COR-L47 (cell line): ENCODE measurements around the gene CAST.

Source experiments
- DNase-seq: peaks from one replicate; lab custom pipeline; 2025; lab: John Stamatoyannopoulos, UW

Gene CAST

GRCh38 chr5:96745025-96745424 lies 82.8 kb downstream of the CAST start:
- DNase-seq: no peak

GRCh38 chr5:96745844-96746531 lies 83.8 kb downstream of the CAST start:
- peak; percentile 13 for DNase-seq

GRCh38 chr5:96747720-96748119 lies 85.5 kb downstream of the CAST start:
- DNase-seq: no peak

DNA sequence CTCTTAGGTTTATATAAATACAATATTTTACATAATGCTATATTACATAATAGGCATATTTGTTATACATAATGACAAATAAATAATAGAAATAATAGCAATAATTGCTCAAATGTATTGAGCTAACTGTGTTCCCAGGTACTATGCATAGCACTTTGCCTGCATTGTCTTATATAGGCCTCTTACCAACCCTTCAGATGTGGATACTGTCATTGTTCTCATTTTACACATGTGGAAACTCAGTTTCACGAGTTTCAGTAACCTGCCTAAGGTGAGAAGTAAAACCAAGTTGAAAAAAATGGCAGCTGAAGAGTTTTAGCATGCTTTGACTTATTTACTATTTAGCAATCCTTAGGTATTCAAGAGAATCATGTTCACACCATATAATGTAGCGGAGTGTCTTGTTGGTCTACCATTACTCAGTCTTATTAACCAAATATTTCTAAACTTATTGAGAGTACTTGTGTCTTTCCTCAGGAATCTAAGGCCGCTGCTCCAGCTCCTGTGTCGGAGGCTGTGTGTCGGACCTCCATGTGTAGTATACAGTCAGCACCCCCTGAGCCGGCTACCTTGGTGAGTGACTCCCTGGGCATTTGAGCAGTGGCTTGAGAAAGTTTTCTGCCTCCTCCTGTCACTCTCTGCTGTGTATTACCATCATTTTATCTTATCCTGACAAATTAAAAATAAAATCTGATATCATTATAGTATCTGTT lies 88.1 kb downstream of the CAST start:
- no peak for DNase-seq

- DNase-seq: no peak
Observed at GRCh38 chr5:96751203-96752169, 89.3 kb downstream of the CAST start.

DNA sequence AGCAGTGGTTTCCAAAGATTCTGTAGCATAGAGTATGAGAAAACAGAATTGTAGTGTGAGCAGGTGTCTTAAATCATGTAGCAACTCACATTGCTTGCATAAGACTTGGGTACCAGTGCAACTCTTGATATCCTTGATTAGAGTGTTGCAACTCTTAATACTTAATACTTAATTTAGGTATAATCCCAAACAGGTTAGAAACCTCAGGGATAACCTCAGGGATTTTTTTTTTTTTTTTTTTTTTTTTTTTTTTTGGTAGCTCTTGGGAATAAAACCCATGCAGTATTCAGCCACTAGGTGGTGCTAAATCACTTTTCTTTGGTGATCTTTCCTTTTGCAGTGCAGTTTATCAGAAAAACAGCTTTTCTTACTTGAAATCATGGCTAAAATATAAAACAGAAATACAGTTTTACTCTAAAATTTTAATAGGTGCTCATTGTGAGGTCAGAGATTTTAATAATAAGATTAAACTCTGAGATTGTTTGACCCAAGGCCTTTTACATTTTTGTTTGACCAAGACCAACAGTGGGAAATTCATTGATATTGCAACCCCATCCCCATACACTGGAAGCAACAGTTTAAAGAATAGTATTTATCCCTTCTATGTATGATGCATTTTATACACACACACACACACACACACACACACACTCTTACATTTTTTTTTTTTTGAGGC lies 90.3 kb downstream of the CAST start:
- DNase-seq: peak; percentile 62

GRCh38 chr5:96753017-96753397 lies 90.8 kb downstream of the CAST start:
- no peak for DNase-seq

DNA sequence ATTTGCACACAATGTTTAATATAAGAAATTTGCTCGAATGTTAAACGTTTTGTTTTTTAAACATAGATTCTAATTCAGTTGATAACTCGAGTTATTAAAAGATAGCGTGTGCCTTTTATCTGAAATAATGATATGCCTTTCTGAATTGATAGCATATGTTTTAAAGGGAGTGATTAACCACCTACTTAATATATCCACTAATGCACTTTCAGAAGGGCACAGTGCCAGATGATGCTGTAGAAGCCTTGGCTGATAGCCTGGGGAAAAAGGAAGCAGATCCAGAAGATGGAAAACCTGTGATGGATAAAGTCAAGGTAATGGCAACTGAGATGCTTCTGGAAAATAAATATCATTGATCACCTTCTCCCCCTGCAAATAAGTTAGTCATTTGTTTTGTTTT lies 91.7 kb downstream of the CAST start:
- peak; percentile 37 for DNase-seq

DNA sequence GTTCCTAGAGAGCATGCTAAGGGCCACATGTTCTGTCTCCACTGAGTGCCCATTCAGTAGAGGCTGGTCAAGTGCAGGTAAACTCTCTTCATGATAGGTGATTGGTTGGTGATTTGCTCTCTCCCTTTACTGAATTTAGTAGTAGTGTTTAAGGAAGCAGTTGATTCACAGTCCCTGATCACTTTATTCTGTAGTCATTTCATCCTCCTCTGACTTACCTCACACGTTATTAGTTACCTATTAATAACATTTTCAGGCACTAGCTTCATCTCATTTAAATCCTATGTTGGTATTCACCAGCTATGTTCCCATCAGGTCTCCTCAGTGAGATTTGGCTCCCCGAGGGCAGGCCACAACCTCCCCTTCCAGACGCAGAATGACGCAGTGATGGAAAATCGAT lies 93.7 kb downstream of the CAST start:
- DNase-seq: no peak

- DNase-seq: no peak
Observed at GRCh38 chr5:96756985-96757384, 94.8 kb downstream of the CAST start.

GRCh38 chr5:96758621-96759020 lies 96.4 kb downstream of the CAST start:
- no peak for DNase-seq

- DNase-seq: no peak
Observed at GRCh38 chr5:96761618-96762017, 99.4 kb downstream of the CAST start.

DNA sequence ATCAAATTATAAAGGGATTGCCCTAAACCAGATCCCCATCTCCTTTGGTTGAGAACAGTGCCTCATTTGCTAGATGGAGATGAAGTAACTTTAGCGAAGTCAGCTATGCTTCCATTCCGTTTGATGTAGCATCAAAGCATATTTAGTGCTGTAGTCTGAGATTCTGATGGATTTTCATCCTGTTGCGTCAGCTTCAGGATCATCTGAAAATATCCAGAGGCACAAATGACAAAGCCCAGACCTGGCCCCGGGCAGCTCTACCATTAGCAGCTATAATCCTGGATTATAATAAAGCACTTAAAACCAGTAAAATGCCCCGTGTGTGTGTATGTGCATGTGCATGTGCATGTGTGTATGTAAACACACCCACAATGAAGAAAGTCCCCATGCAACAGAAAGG lies 100.8 kb downstream of the CAST start:
- DNase-seq: no peak

DNA sequence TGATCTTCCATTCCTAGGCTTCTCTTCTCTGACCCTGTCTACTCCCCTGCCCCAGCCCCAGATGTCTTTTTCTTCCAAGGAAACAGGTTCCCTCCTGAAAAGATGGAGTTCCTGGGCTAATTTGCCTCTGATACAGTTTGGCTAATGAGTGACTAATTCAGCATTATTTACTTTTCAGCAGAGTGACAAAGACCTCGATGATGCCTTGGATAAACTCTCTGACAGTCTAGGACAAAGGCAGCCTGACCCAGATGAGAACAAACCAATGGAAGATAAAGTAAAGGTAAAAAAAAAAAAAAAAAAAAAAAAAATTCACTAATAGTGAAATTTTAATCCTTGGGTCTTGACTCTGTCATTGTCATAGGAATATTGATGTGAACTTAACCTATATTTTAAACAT lies 102.9 kb downstream of the CAST start:
- DNase-seq: no peak

- DNase-seq: no peak
Observed at GRCh38 chr5:96768708-96769251, 106.6 kb downstream of the CAST start.

GRCh38 chr5:96771395-96771794 lies 109.2 kb downstream of the CAST start:
- no peak for DNase-seq

- no peak for DNase-seq
Observed at GRCh38 chr5:96772111-96772510, 109.9 kb downstream of the CAST start.

DNA sequence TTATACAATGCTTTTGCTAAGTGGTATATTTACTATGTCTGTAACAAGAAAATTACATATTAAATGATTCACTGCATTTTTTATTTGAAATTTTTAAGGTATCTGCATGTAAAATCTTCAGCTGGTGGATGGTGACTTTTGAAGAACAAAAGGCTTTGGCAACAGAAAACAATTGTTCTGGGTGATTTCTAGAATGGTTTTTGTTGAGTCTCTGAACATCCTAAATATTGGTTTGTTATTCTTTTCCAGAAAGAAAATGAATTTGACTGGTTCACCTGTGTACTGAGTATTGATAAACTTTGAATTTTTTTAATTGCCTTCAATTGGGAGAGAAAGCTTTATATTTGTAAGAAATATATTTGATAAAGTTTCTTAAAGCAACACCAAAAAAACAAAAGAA lies 110.4 kb downstream of the CAST start:
- DNase-seq: no peak

DNA sequence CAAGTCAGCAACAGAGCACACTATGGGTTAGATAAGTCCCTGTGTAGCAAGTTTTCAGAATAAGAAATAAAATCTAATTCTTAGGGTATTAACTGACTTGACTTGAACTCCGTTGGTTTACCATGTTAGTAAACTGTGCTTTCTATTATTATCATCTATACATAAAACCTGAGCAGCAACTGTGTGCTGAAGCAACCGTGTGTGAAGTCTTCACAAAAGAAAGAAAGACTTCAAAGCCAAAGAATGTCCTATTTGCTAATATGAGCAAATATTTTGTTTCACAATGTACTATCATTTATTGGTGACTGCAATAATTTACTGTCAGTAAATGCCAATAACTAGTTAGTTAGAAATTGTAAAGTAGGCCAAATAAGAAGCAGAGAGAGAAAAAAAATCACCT lies 112.9 kb downstream of the CAST start:
- DNase-seq: no peak

- DNase-seq: no peak
Observed at GRCh38 chr5:96775689-96776088, 113.5 kb downstream of the CAST start.

GRCh38 chr5:96776621-96777020 lies 114.4 kb downstream of the CAST start:
- DNase-seq: peak; percentile 52

GRCh38 chr5:96778409-96778808 lies 116.2 kb downstream of the CAST start:
- no peak for DNase-seq
